HCT116 (cell line): ENCODE results near the gene SFTPB. TPM values are rescaled to one million over a fixed set of nuclear protein-coding genes. Genes with fewer than 3 reads are reported as not detected.
A peak's percentile ranks its signal among the peaks of the same experiment; 100 is the strongest.
"Not testable (repeated sequence)": the region's sequence is repeated elsewhere in the genome, so short reads cannot be mapped to it uniquely, and the experiment has no call there.

Source experiments
- ATAC-seq: fragments of 200-7000 bp; cut with Tn5 transposase; 2 replicates; pipeline ENCODE4 v1.9.1; 2020; ENCODE audit warnings: mild to moderate bottlenecking, moderate library complexity
- BruUV-seq: library from RNA; stranded (reverse); fragments of 400-500 nt; replicated peaks from 2 replicates; lab custom pipeline; 2021; lab: Mats Ljungman, UMichigan
- CTCF ChIA-PET: fragments of 300-600 bp; sonication (Branson Sonifier 250); formaldehyde crosslinking; loops from one replicate; lab custom pipeline; 2021; ENCODE audit warnings: antibody characterized with exemption; lab: Charles Lee
- POLR2A ChIA-PET: fragments of 300-600, 350-600 bp; sonication (Branson Sonifier 250); formaldehyde crosslinking; loops from one replicate; lab custom pipeline; 2021; ENCODE audit warnings: antibody characterized with exemption; lab: Charles Lee
- RAD21 ChIA-PET, 2 experiments: fragments of 300-600 bp; sonication (Branson Sonifier 250); formaldehyde crosslinking; loops; one replicate each; lab custom pipeline; 2023; ENCODE audit warnings: low total read pairs in 2 of 2; ENCODE audit not compliant: uncharacterized antibody in 2 of 2, unreplicated experiment in 2 of 2, low non-redundant PET in 1 of 2; lab: Charles Lee
- DNase-seq: peaks from one replicate; pipeline ENCODE4 v3.0.0-alpha.2; 2010; ENCODE audit warnings: low read depth, low spot score
- H2AFZ ChIP-seq: fragments of 200-600 bp; shearing (Covaris generic), sonication (generic); 2 replicates; pipeline ENCODE4 v1.6.1; 2017; ENCODE audit warnings: low read depth, mixed run types, mixed read lengths, antibody characterized with exemption, low read length; ENCODE audit not compliant: poor library complexity, severe bottlenecking
- H3K27ac ChIP-seq: 2 replicates; pipeline ENCODE4 v1.5.1; 2012; ENCODE audit warnings: low read depth, low read length
- H3K27me3 ChIP-seq: fragments of 200-600 bp; sonication (generic); 2 replicates; pipeline ENCODE4 v1.6.1; 2016; ENCODE audit warnings: mixed run types, low read length, mixed read lengths; ENCODE audit not compliant: insufficient read depth
- H3K36me3 ChIP-seq, 2 experiments: fragments of 200-500 bp in 1 of 2; fragments of 200-600 bp in 1 of 2; sonication (Bioruptor generic) in 1 of 2; sonication (generic) in 1 of 2; 2 replicates each; pipeline versions ENCODE4 v1.5.1 to v1.6.1; 2014 to 2016; ENCODE audit warnings: low read length in 2 of 2, inconsistent platforms in 1 of 2, mixed read lengths in 1 of 2, mixed run types in 1 of 2; ENCODE audit not compliant: insufficient read depth in 2 of 2, control insufficient read depth in 1 of 2
- H3K4me1 ChIP-seq, 2 experiments: fragments of 200-600 bp in 1 of 2; sonication (generic) in 1 of 2; 2 replicates each; pipeline versions ENCODE4 v1.5.1 to v1.6.1; 2012 to 2017; ENCODE audit warnings: low read length in 2 of 2, inconsistent platforms in 1 of 2, mild to moderate bottlenecking in 1 of 2, mixed read lengths in 1 of 2, mixed run types in 1 of 2, moderate library complexity in 1 of 2; ENCODE audit not compliant: insufficient read depth in 2 of 2, control insufficient read depth in 1 of 2
- H3K4me2 ChIP-seq: fragments of 200-600 bp; sonication (generic); 2 replicates; pipeline ENCODE4 v1.6.1; 2017; ENCODE audit warnings: mixed run types, low read length, mixed read lengths
- H3K4me3 ChIP-seq, 2 experiments: fragments of 200-600 bp in 1 of 2; sonication (generic) in 1 of 2; replicated peaks in 1 of 2; 2 replicates each; pipeline ENCODE4 v1.5.1; 2011 to 2016; ENCODE audit warnings: low read length in 2 of 2, control low read depth in 1 of 2, low read depth in 1 of 2, mild to moderate bottlenecking in 1 of 2, mixed read lengths in 1 of 2, mixed run types in 1 of 2
- H3K79me2 ChIP-seq: fragments of 200-600 bp; sonication (generic); 2 replicates; pipeline ENCODE4 v1.6.1; 2017; ENCODE audit warnings: mild to moderate bottlenecking, mixed run types, low read length, moderate library complexity, mixed read lengths; ENCODE audit not compliant: insufficient read depth
- H3K9ac ChIP-seq: fragments of 200-600 bp; sonication (generic); 2 replicates; pipeline ENCODE4 v1.6.1; 2016; ENCODE audit warnings: low read length, mixed read lengths
- H3K9me2 ChIP-seq: fragments of 200-600 bp; sonication (generic), shearing (Covaris generic); 2 replicates; pipeline ENCODE4 v1.6.1; 2017; ENCODE audit warnings: mixed run types, mild to moderate bottlenecking, moderate library complexity; ENCODE audit not compliant: insufficient read depth
- H3K9me3 ChIP-seq, 2 experiments: fragments of 200-500 bp in 1 of 2; fragments of 200-600 bp in 1 of 2; sonication (Bioruptor generic) in 1 of 2; sonication (generic) in 1 of 2; 2 replicates each; pipeline ENCODE4 v1.6.1; 2014 to 2017; ENCODE audit warnings: low read length in 2 of 2, mixed read lengths in 2 of 2, inconsistent platforms in 1 of 2, low read depth in 1 of 2, mild to moderate bottlenecking in 1 of 2, mixed run types in 1 of 2, moderate library complexity in 1 of 2; ENCODE audit not compliant: control insufficient read depth in 1 of 2, insufficient read depth in 1 of 2
- H4K20me1 ChIP-seq: fragments of 200-600 bp; sonication (generic), shearing (Covaris generic); 2 replicates; pipeline ENCODE4 v1.6.1; 2017; ENCODE audit warnings: mixed run types, mild to moderate bottlenecking, moderate library complexity; ENCODE audit not compliant: insufficient read depth
- CBX3 ChIP-seq: IDR thresholded peaks from 2 replicates; pipeline ENCODE4 v1.6.1; 2012; ENCODE audit warnings: low read depth
- CTCF ChIP-seq, 3 experiments: fragments of 200-600 bp in 1 of 3; sonication (generic) in 1 of 3; IDR thresholded peaks in 2 of 3; conservative IDR thresholded peaks in 1 of 3; 2 replicates each; pipeline ENCODE4 v1.5.1; 2012 to 2017; ENCODE audit warnings: low read depth in 2 of 3, low read length in 2 of 3, antibody characterized with exemption in 1 of 3, borderline replicate concordance in 1 of 3, control low read depth in 1 of 3, mild to moderate bottlenecking in 1 of 3, mixed read lengths in 1 of 3, mixed run types in 1 of 3, moderate library complexity in 1 of 3; ENCODE audit not compliant: insufficient read depth in 1 of 3
- EGR1 ChIP-seq: IDR thresholded peaks from 2 replicates; pipeline ENCODE4 v1.6.1; 2012; ENCODE audit warnings: low read depth
- ELF1 ChIP-seq: IDR thresholded peaks from 2 replicates; pipeline ENCODE4 v1.6.1; 2012; ENCODE audit warnings: low read depth, borderline replicate concordance
- EZH2 ChIP-seq: fragments of 200-600 bp; sonication (generic); IDR thresholded peaks from 2 replicates; pipeline ENCODE4 v1.6.1; 2017; ENCODE audit warnings: antibody characterized with exemption, mixed run types
- REST ChIP-seq: IDR thresholded peaks from 2 replicates; pipeline ENCODE4 v1.6.1; 2012; ENCODE audit warnings: low read depth
- SIN3A ChIP-seq: IDR thresholded peaks from 2 replicates; pipeline ENCODE4 v1.6.1; 2012; ENCODE audit warnings: low read depth
- SRF ChIP-seq: IDR thresholded peaks from 2 replicates; pipeline ENCODE4 v1.6.1; 2012; ENCODE audit warnings: low read depth
- TCF7L2 ChIP-seq: IDR thresholded peaks from 2 replicates; pipeline ENCODE4 v1.7.0; 2011; ENCODE audit warnings: borderline replicate concordance, inconsistent platforms; ENCODE audit not compliant: insufficient read depth, insufficient read length; ENCODE audit errors: extremely low read depth
- ZBTB33 ChIP-seq: IDR thresholded peaks from 2 replicates; pipeline ENCODE4 v1.6.1; 2011; ENCODE audit warnings: mild to moderate bottlenecking, low read length, moderate library complexity; ENCODE audit not compliant: insufficient replicate concordance; ENCODE audit errors: extremely low read depth
- ZNF274 ChIP-seq: fragments of 200-500 bp; sonication (Bioruptor generic); IDR thresholded peaks from 2 replicates; pipeline ENCODE4 v1.6.1; 2014; ENCODE audit warnings: mild to moderate bottlenecking, low read depth, low read length, inconsistent platforms
- intact Hi-C: fragments of 100-400 bp; cut with micrococcal nuclease; formaldehyde crosslinking; loops from 2 replicates; pipeline ENCODE4 v1.10.0; 2022
- total RNA-seq: library from RNA; stranded (reverse); gene quantifications from one replicate; pipeline ENCODE4 v1.2.1, GENCODE V29; 2021; ENCODE audit not compliant: unreplicated experiment

SFTPB gene
- total RNA-seq, 1 experiment from 2014 or later = 13.3 TPM

- no peak for TF ChIP-seq ZNF274
- no peak for TF ChIP-seq EZH2
- TF ChIP-seq ZBTB33 = no peak
- TF ChIP-seq SRF = no peak
These were observed 48.4 kb downstream of the SFTPB start (continued) for GRCh38 chr2:85619617-85620016.

- H3K9me3 ChIP-seq, H3K27ac ChIP-seq, POLR2A ChIA-PET, H2AFZ ChIP-seq, RAD21 ChIA-PET, H3K9me2 ChIP-seq, H4K20me1 ChIP-seq, BruUV-seq, H3K27me3 ChIP-seq, ATAC-seq, intact Hi-C loops, CTCF ChIA-PET, DNase-seq: not testable (repeated sequence)
- Histone ChIP-seq H3K9ac (peak overlapping the region; percentile 94), H3K4me1 (peaks cover 12 to 27% of the 10 kb centered on the region in 2 experiments), H3K79me2 (peaks cover 72% of the 10 kb centered on the region), H3K36me3 (peaks cover 30 to 37% of the 10 kb centered on the region in 2 experiments), H3K4me3 (peak overlapping the region; percentile 80 to 87; a peak in 3 of 4 replicates), H3K4me2 (peak overlapping the region; percentile 58)
These were observed 50.3 kb downstream of the SFTPB start for GRCh38 chr2:85617723-85618122.

GRCh38 chr2:85615413-85615728, 52.6 kb downstream of the SFTPB start:
- intact Hi-C loops = no loop called here
- POLR2A ChIA-PET = interaction anchor here (1.4 kb wide), 1 partner anchor 59 kb away, joined by 4 read pairs; no protein-coding TSS in a partner anchor
- H3K9me3 ChIP-seq = no peaks in the 10 kb centered on the region
- peak overlapping the region; percentile 94; the same call in 1 of the 2 replicates for H3K9ac ChIP-seq
- no peaks in the 10 kb centered on the region for H3K9me2 ChIP-seq
- H3K4me1 ChIP-seq = peaks cover 14 to 35% of the 10 kb centered on the region in 2 experiments
- H3K27ac ChIP-seq = peak overlapping the region; percentile 93
- BruUV-seq = no TSS peak
- TF ChIP-seq TCF7L2 = no peak
- TF ChIP-seq REST = no peak
- no peak for TF ChIP-seq ELF1
- no peak for TF ChIP-seq EGR1
- no peak for TF ChIP-seq CTCF (IDR thresholded peaks at IDR 0.05 in 2 of 3, conservative IDR thresholded peaks at IDR 0.05 in 1 of 3; ENCODE audit: borderline replicate concordance in 1 of 3, insufficient read depth in 1 of 3, low read depth in 2 of 3, low read length in 2 of 3)
- no peak for TF ChIP-seq CBX3
- no peak for TF ChIP-seq SIN3A
- no peaks in the 10 kb centered on the region for H4K20me1 ChIP-seq
- no peak for ATAC-seq
- peaks cover 12 to 24% of the 10 kb centered on the region in 2 experiments; a peak in 3 of 4 replicates for H3K36me3 ChIP-seq
- RAD21 ChIA-PET = no interaction called here
- H3K4me2 ChIP-seq = peak overlapping the region; percentile 58
- H3K4me3 ChIP-seq = peak overlapping the region in 1 of 2 experiments; percentile 80; a peak in 1 of 4 replicates
- H3K27me3 ChIP-seq = no peaks in the 10 kb centered on the region
- CTCF ChIA-PET = no interaction called here
- H3K79me2 ChIP-seq = peaks cover 64% of the 10 kb centered on the region
- H2AFZ ChIP-seq = no peak overlapping the region
- DNase-seq = no peak
